CD4-positive, CD25-positive, alpha-beta regulatory T cell (primary cell): ENCODE results near the gene DES. TPM values are rescaled to one million over a fixed set of nuclear protein-coding genes. Genes with fewer than 3 reads are reported as not detected.

ENCODE experiments used
- ATAC-seq, 2 donors: fragments of 150-1000 bp; cut with Tn5 transposase; one replicate each; pipeline ENCODE4 v1.10.0; 2021; ENCODE audit warnings: low read depth in 2 of 2, moderate number of reproducible peaks in 2 of 2, moderate library complexity in 1 of 2
- DNase-seq, 3 donors: peaks; one replicate each; pipeline versions ENCODE4 v3.0.0 to v3.0.0-alpha.2; 2012 to 2022; ENCODE audit warnings: mixed read lengths in 1 of 3
- H3K27ac ChIP-seq: one replicate; pipeline ENCODE4 v1.7.0; 2013; ENCODE audit warnings: mild to moderate bottlenecking, low read length; ENCODE audit not compliant: insufficient read depth, poor library complexity, severe bottlenecking
- H3K27me3 ChIP-seq: one replicate; pipeline ENCODE4 v1.7.0; 2013; ENCODE audit warnings: low read length; ENCODE audit not compliant: control insufficient read depth, insufficient read depth
- H3K36me3 ChIP-seq: one replicate; pipeline ENCODE4 v1.7.0; 2013; ENCODE audit warnings: mild to moderate bottlenecking, low read length, moderate library complexity; ENCODE audit not compliant: control insufficient read depth, insufficient read depth
- H3K4me1 ChIP-seq: 2 replicates; pipeline ENCODE4 v1.7.0; 2013; ENCODE audit warnings: mild to moderate bottlenecking, low read length; ENCODE audit not compliant: insufficient read depth, control insufficient read depth, poor library complexity, severe bottlenecking
- H3K4me3 ChIP-seq: one replicate; pipeline ENCODE4 v1.7.0; 2013; ENCODE audit warnings: low read depth, mild to moderate bottlenecking, low read length, moderate library complexity
- H3K9me3 ChIP-seq, 2 experiments: 1 replicate in 1 of 2; 2 replicates in 1 of 2; pipeline ENCODE4 v1.7.0; 2013; ENCODE audit warnings: low read length in 2 of 2, mild to moderate bottlenecking in 1 of 2, moderate library complexity in 1 of 2; ENCODE audit not compliant: control insufficient read depth in 2 of 2
- H3K27ac Mint-ChIP-seq, 3 donors: one replicate each; pipeline ENCODE4 v1.8.0; 2020 to 2022; ENCODE audit warnings: mild to moderate bottlenecking in 3 of 3, mixed read lengths in 3 of 3, moderate library complexity in 2 of 3
- H3K27me3 Mint-ChIP-seq: one replicate; pipeline ENCODE4 v1.8.0; 2022; ENCODE audit warnings: mild to moderate bottlenecking, mixed read lengths
- H3K36me3 Mint-ChIP-seq: one replicate; pipeline ENCODE4 v1.8.0; 2020; ENCODE audit warnings: mixed read lengths
- H3K4me1 Mint-ChIP-seq, 4 donors: one replicate each; pipeline ENCODE4 v1.8.0; 2020 to 2022; ENCODE audit warnings: mixed read lengths in 4 of 4, mild to moderate bottlenecking in 1 of 4
- H3K4me3 Mint-ChIP-seq, 4 donors: one replicate each; pipeline ENCODE4 v1.8.0; 2020 to 2022; ENCODE audit warnings: mild to moderate bottlenecking in 4 of 4, mixed read lengths in 4 of 4, moderate library complexity in 3 of 4
- H3K9me3 Mint-ChIP-seq, 7 donors: one replicate each; pipeline ENCODE4 v1.8.0; 2020 to 2022; ENCODE audit warnings: mixed read lengths in 7 of 7, mild to moderate bottlenecking in 3 of 7, moderate library complexity in 2 of 7
- polyA plus RNA-seq, 4 donors: library from polyadenylated mRNA; unstranded; fragments of 300-500 nt; fragmentation: Illumina TruSeq; gene quantifications; one replicate each; pipeline ENCODE4 v1.2.3, GENCODE V29; 2021
- total RNA-seq: library from RNA; stranded (reverse); gene quantifications from one replicate; pipeline ENCODE4 v1.2.3, GENCODE V29; 2022

The DES gene
- total and polyA plus RNA-seq, 5 donors from 2014 or later = not detected

- Histone ChIP-seq H3K36me3 (no peaks in the 10 kb centered on the region), H3K27me3 (peaks cover 1% of the 10 kb centered on the region), H3K4me3 (no peak overlapping the region), H3K4me1 (no peaks in the 10 kb centered on the region), H3K9me3 (peaks cover 0 to 7% of the 10 kb centered on the region in 2 experiments), H3K27ac (no peak overlapping the region)
- ATAC-seq (no peak), DNase-seq (no peak)
- peaks cover 0 to 5% (median 0%) of the 10 kb centered on the region in 4 donors for H3K4me1 Mint-ChIP-seq
- H3K4me3 Mint-ChIP-seq = no peak overlapping the region
- H3K36me3 Mint-ChIP-seq = no peaks in the 10 kb centered on the region
- no peak overlapping the region for H3K27ac Mint-ChIP-seq
- peaks cover 59% of the 10 kb centered on the region for H3K27me3 Mint-ChIP-seq
- H3K9me3 Mint-ChIP-seq = peaks cover 0 to 4% (median 3%) of the 10 kb centered on the region in 7 donors
Observed at GRCh38 chr2:219416938-219417337, 1.2 kb upstream of the DES start.

GRCh38 chr2:219417374-219417773 lies 803 bp upstream of the DES start:
- H3K27me3 Mint-ChIP-seq = peaks cover 59% of the 10 kb centered on the region
- H3K9me3 ChIP-seq = peaks cover 0 to 7% of the 10 kb centered on the region in 2 experiments
- H3K36me3 Mint-ChIP-seq = no peaks in the 10 kb centered on the region
- peaks cover 0 to 5% (median 0%) of the 10 kb centered on the region in 4 donors for H3K4me1 Mint-ChIP-seq
- no peak for DNase-seq
- no peak overlapping the region for H3K27ac Mint-ChIP-seq
- H3K4me1 ChIP-seq = no peaks in the 10 kb centered on the region
- H3K27me3 ChIP-seq = peaks cover 1% of the 10 kb centered on the region
- H3K9me3 Mint-ChIP-seq = peaks cover 0 to 4% (median 2%) of the 10 kb centered on the region in 7 donors
- no peak overlapping the region for H3K4me3 Mint-ChIP-seq
- H3K36me3 ChIP-seq = no peaks in the 10 kb centered on the region
- no peak overlapping the region for H3K27ac ChIP-seq
- no peak overlapping the region for H3K4me3 ChIP-seq
- ATAC-seq = no peak

GRCh38 chr2:219419012-219419324 lies 791 bp downstream of the DES start:
- ATAC-seq = no peak
- no peak for DNase-seq
- no peak overlapping the region for H3K27ac Mint-ChIP-seq
- Histone ChIP-seq H3K4me3 (no peak overlapping the region), H3K9me3 (no peaks in the 10 kb centered on the region), H3K27ac (no peak overlapping the region), H3K36me3 (no peaks in the 10 kb centered on the region), H3K27me3 (peaks cover under 1% of the 10 kb centered on the region), H3K4me1 (no peaks in the 10 kb centered on the region)
- H3K36me3 Mint-ChIP-seq = no peaks in the 10 kb centered on the region
- no peak overlapping the region for H3K4me3 Mint-ChIP-seq
- peaks cover 56% of the 10 kb centered on the region for H3K27me3 Mint-ChIP-seq
- H3K4me1 Mint-ChIP-seq = peaks cover 0 to 5% (median 0%) of the 10 kb centered on the region in 4 donors
- H3K9me3 Mint-ChIP-seq = peaks cover 0 to 1% (median 0%) of the 10 kb centered on the region in 7 donors

- ATAC-seq (no peak), DNase-seq (no peak)
- Mint-ChIP-seq H3K27me3 (peaks cover 58% of the 10 kb centered on the region), H3K36me3 (no peaks in the 10 kb centered on the region), H3K27ac (no peak overlapping the region), H3K4me1 (peaks cover 0 to 5% (median 0%) of the 10 kb centered on the region in 4 donors), H3K4me3 (peak overlapping the region in 1 of 4 donors; percentile 23), H3K9me3 (peaks cover 0 to 1% (median 0%) of the 10 kb centered on the region in 7 donors)
- no peak overlapping the region for H3K27ac ChIP-seq
- H3K36me3 ChIP-seq = no peaks in the 10 kb centered on the region
- H3K9me3 ChIP-seq = no peaks in the 10 kb centered on the region
- H3K27me3 ChIP-seq = no peaks in the 10 kb centered on the region
- H3K4me3 ChIP-seq = no peak overlapping the region
- no peaks in the 10 kb centered on the region for H3K4me1 ChIP-seq
Observed at GRCh38 chr2:219419331-219420197, 1.4 kb downstream of the DES start.

- H3K36me3 Mint-ChIP-seq = no peaks in the 10 kb centered on the region
- H3K4me1 ChIP-seq = no peaks in the 10 kb centered on the region
- no peak overlapping the region for H3K27ac Mint-ChIP-seq
- H3K4me3 Mint-ChIP-seq = no peak overlapping the region
- no peak overlapping the region for H3K27ac ChIP-seq
- peaks cover 0 to 5% (median 0%) of the 10 kb centered on the region in 4 donors for H3K4me1 Mint-ChIP-seq
- DNase-seq (no peak), ATAC-seq (no peak)
- no peaks in the 10 kb centered on the region for H3K9me3 ChIP-seq
- H3K36me3 ChIP-seq = no peaks in the 10 kb centered on the region
- peaks cover 54% of the 10 kb centered on the region for H3K27me3 Mint-ChIP-seq
- H3K27me3 ChIP-seq = no peaks in the 10 kb centered on the region
- peaks cover 0 to 1% (median 0%) of the 10 kb centered on the region in 7 donors for H3K9me3 Mint-ChIP-seq
- no peak overlapping the region for H3K4me3 ChIP-seq
Observed at GRCh38 chr2:219420687-219421086, 2.5 kb downstream of the DES start.

GRCh38 chr2:219421323-219421722 lies 3.1 kb downstream of the DES start:
- H3K27ac Mint-ChIP-seq = no peak overlapping the region
- Histone ChIP-seq H3K4me3 (no peak overlapping the region), H3K36me3 (no peaks in the 10 kb centered on the region), H3K27ac (no peak overlapping the region), H3K9me3 (no peaks in the 10 kb centered on the region), H3K4me1 (no peaks in the 10 kb centered on the region), H3K27me3 (no peaks in the 10 kb centered on the region)
- no peaks in the 10 kb centered on the region for H3K36me3 Mint-ChIP-seq
- H3K9me3 Mint-ChIP-seq = peaks cover 0 to 1% (median 0%) of the 10 kb centered on the region in 7 donors
- no peak for DNase-seq
- no peak overlapping the region for H3K4me3 Mint-ChIP-seq
- ATAC-seq = no peak
- peaks cover 0 to 5% (median 0%) of the 10 kb centered on the region in 4 donors for H3K4me1 Mint-ChIP-seq
- H3K27me3 Mint-ChIP-seq = peaks cover 48% of the 10 kb centered on the region

- no peaks in the 10 kb centered on the region for H3K4me1 ChIP-seq
- peaks cover 0 to 1% (median 0%) of the 10 kb centered on the region in 7 donors for H3K9me3 Mint-ChIP-seq
- DNase-seq = no peak
- no peak for ATAC-seq
- H3K4me3 Mint-ChIP-seq = no peak overlapping the region
- H3K9me3 ChIP-seq = no peaks in the 10 kb centered on the region
- H3K27ac ChIP-seq = no peak overlapping the region
- H3K36me3 ChIP-seq = no peaks in the 10 kb centered on the region
- H3K36me3 Mint-ChIP-seq = no peaks in the 10 kb centered on the region
- H3K27ac Mint-ChIP-seq = no peak overlapping the region
- no peaks in the 10 kb centered on the region for H3K4me1 Mint-ChIP-seq
- H3K4me3 ChIP-seq = no peak overlapping the region
- H3K27me3 ChIP-seq = no peaks in the 10 kb centered on the region
- H3K27me3 Mint-ChIP-seq = peaks cover 50% of the 10 kb centered on the region
Observed at GRCh38 chr2:219422952-219423534, 4.9 kb downstream of the DES start.
